MG63 (cell line): ENCODE results near the gene CCDC124. TPM values are rescaled to one million over a fixed set of nuclear protein-coding genes. Genes with fewer than 3 reads are reported as not detected.
"Not testable (repeated sequence)": the region's sequence is repeated elsewhere in the genome, so short reads cannot be mapped to it uniquely, and the experiment has no call there.

ENCODE experiments used
- DNase-seq: peaks from one replicate; pipeline ENCODE4 v3.0.0-alpha.2; 2020
- H3K27me3 ChIP-seq: fragments of 250-450 bp; sonication (Bioruptor Pico); 2 replicates; pipeline ENCODE4 v1.5.1; 2020; ENCODE audit warnings: mild to moderate bottlenecking, moderate library complexity
- H3K36me3 ChIP-seq: fragments of 250-450 bp; sonication (Bioruptor Pico); 2 replicates; pipeline ENCODE4 v1.5.1; 2020; ENCODE audit warnings: mild to moderate bottlenecking, moderate library complexity
- H3K4me3 ChIP-seq: fragments of 250-450 bp; sonication (Bioruptor Pico); 2 replicates; pipeline ENCODE4 v1.5.1; 2020; ENCODE audit warnings: mild to moderate bottlenecking, moderate library complexity
- H3K9me3 ChIP-seq: fragments of 250-450 bp; sonication (Bioruptor Pico); 2 replicates; pipeline ENCODE4 v1.5.1; 2020; ENCODE audit warnings: mild to moderate bottlenecking, moderate library complexity
- total RNA-seq: library from RNA; depleted of rRNA; stranded (reverse); fragments of >200 nt; shearing (Covaris generic); gene quantifications from 2 replicates; pipeline ENCODE4 v1.2.3, GENCODE V29; 2014; ENCODE audit warnings: low replicate concordance

CCDC124 gene
- total RNA-seq, 1 experiment from 2014 or later: 241 TPM

- no peak for DNase-seq
- H3K4me3 ChIP-seq: no peak within 1 kb of the TSS
- H3K27me3 ChIP-seq: peaks cover 35% of the 10 kb centered on the region
These were observed 33.9 kb downstream of the CCDC124 start, which contains the start of gene KCNN1 for GRCh38 chr19:17966550-17967256. TSS of gene KCNN1 (plus strand) at chr19:17967107. CDS start at chr19:17973889, 6,782 bp downstream.

GRCh38 chr19:17967257-17968051 lies 34.6 kb downstream of the CCDC124 start:
- no peaks in the 10 kb centered on the region for H3K36me3 ChIP-seq
- H3K9me3 ChIP-seq: no peaks in the 10 kb centered on the region
- no peak overlapping the region for H3K4me3 ChIP-seq
- peaks cover 34% of the 10 kb centered on the region for H3K27me3 ChIP-seq
- no peak for DNase-seq

More at GRCh38 chr19:17966550-17967256, 33.9 kb downstream of the CCDC124 start, which contains the start of gene KCNN1:
- Histone ChIP-seq H3K9me3 (no peaks in the 10 kb centered on the region), H3K36me3 (no peaks in the 10 kb centered on the region)

- peaks cover 30% of the 10 kb centered on the region for H3K27me3 ChIP-seq
- no peak for DNase-seq
- H3K36me3 ChIP-seq: no peaks in the 10 kb centered on the region
These were observed 35.5 kb downstream of the CCDC124 start for GRCh38 chr19:17968362-17968761.

GRCh38 chr19:17969096-17969792 lies 36.4 kb downstream of the CCDC124 start:
- no peak for DNase-seq
- Histone ChIP-seq H3K9me3 (no peaks in the 10 kb centered on the region), H3K4me3 (no peak overlapping the region), H3K27me3 (peaks cover 23% of the 10 kb centered on the region), H3K36me3 (no peaks in the 10 kb centered on the region)

More at GRCh38 chr19:17968362-17968761, 35.5 kb downstream of the CCDC124 start:
- no peaks in the 10 kb centered on the region for H3K9me3 ChIP-seq
- H3K4me3 ChIP-seq: no peak overlapping the region

- no peaks in the 10 kb centered on the region for H3K36me3 ChIP-seq
- no peaks in the 10 kb centered on the region for H3K9me3 ChIP-seq
- no peak for DNase-seq
- H3K4me3 ChIP-seq: no peak overlapping the region
- H3K27me3 ChIP-seq: peaks cover 5% of the 10 kb centered on the region
These were observed 39.4 kb downstream of the CCDC124 start for GRCh38 chr19:17972230-17972629.

GRCh38 chr19:17973759-17974158 lies 40.9 kb downstream of the CCDC124 start:
- no peaks in the 10 kb centered on the region for H3K36me3 ChIP-seq
- no peaks in the 10 kb centered on the region for H3K9me3 ChIP-seq
- no peak overlapping the region for H3K4me3 ChIP-seq
- H3K27me3 ChIP-seq: no peaks in the 10 kb centered on the region
- DNase-seq: no peak

GRCh38 chr19:17974551-17974950 lies 41.7 kb downstream of the CCDC124 start:
- Histone ChIP-seq H3K36me3 (no peaks in the 10 kb centered on the region), H3K9me3 (no peaks in the 10 kb centered on the region), H3K4me3 (no peak overlapping the region), H3K27me3 (no peaks in the 10 kb centered on the region)
- DNase-seq: no peak

- H3K4me3 ChIP-seq: no peak overlapping the region
- no peaks in the 10 kb centered on the region for H3K36me3 ChIP-seq
- DNase-seq: no peak
- H3K27me3 ChIP-seq: no peaks in the 10 kb centered on the region
- no peaks in the 10 kb centered on the region for H3K9me3 ChIP-seq
These were observed 42.2 kb downstream of the CCDC124 start for GRCh38 chr19:17975032-17975431.

- no peaks in the 10 kb centered on the region for H3K27me3 ChIP-seq
- DNase-seq: no peak
- no peaks in the 10 kb centered on the region for H3K36me3 ChIP-seq
- H3K9me3 ChIP-seq: no peaks in the 10 kb centered on the region
- no peak overlapping the region for H3K4me3 ChIP-seq
These were observed 44.2 kb downstream of the CCDC124 start for GRCh38 chr19:17977021-17977420.

- H3K36me3 ChIP-seq: no peaks in the 10 kb centered on the region
- H3K4me3 ChIP-seq: no peak overlapping the region
- H3K27me3 ChIP-seq: no peaks in the 10 kb centered on the region
- H3K9me3 ChIP-seq: no peaks in the 10 kb centered on the region
- no peak for DNase-seq
These were observed 44.7 kb downstream of the CCDC124 start for GRCh38 chr19:17977488-17977887.

- H3K36me3 ChIP-seq: no peaks in the 10 kb centered on the region
- H3K9me3 ChIP-seq: no peaks in the 10 kb centered on the region
- no peaks in the 10 kb centered on the region for H3K27me3 ChIP-seq
- no peak overlapping the region for H3K4me3 ChIP-seq
- no peak for DNase-seq
These were observed 48.8 kb downstream of the CCDC124 start for GRCh38 chr19:17981611-17982010.

GRCh38 chr19:17982430-17982829 lies 49.6 kb downstream of the CCDC124 start:
- DNase-seq: no peak
- H3K27me3 ChIP-seq: no peaks in the 10 kb centered on the region
- H3K4me3 ChIP-seq: no peak overlapping the region
- H3K36me3 ChIP-seq: no peaks in the 10 kb centered on the region
- no peaks in the 10 kb centered on the region for H3K9me3 ChIP-seq

GRCh38 chr19:17985037-17985818 lies 52.4 kb downstream of the CCDC124 start:
- H3K9me3 ChIP-seq: no peaks in the 10 kb centered on the region
- no peak overlapping the region for H3K4me3 ChIP-seq
- DNase-seq: peak; percentile 20
- no peaks in the 10 kb centered on the region for H3K36me3 ChIP-seq
- H3K27me3 ChIP-seq: no peaks in the 10 kb centered on the region

- H3K4me3 ChIP-seq, DNase-seq, H3K36me3 ChIP-seq, H3K9me3 ChIP-seq, H3K27me3 ChIP-seq: not testable (repeated sequence)
These were observed 53.8 kb downstream of the CCDC124 start for GRCh38 chr19:17986569-17986968.

GRCh38 chr19:17988161-17988560 lies 55.3 kb downstream of the CCDC124 start:
- Histone ChIP-seq H3K36me3 (no peaks in the 10 kb centered on the region), H3K27me3 (no peaks in the 10 kb centered on the region), H3K4me3 (no peak overlapping the region), H3K9me3 (no peaks in the 10 kb centered on the region)
- DNase-seq: no peak

GRCh38 chr19:17989425-17990094 lies 56.7 kb downstream of the CCDC124 start:
- DNase-seq: no peak
- Histone ChIP-seq H3K27me3 (no peaks in the 10 kb centered on the region), H3K36me3 (no peaks in the 10 kb centered on the region), H3K4me3 (no peak overlapping the region), H3K9me3 (no peaks in the 10 kb centered on the region)
